GM12878 (cell line): Measurements from ENCODE around the gene AP1S1. TPM values are rescaled to one million over a fixed set of nuclear protein-coding genes. Genes with fewer than 3 reads are reported as not detected.
A peak's percentile ranks its signal among the peaks of the same experiment; 100 is the strongest.

ENCODE experiments used
- BHLHE40 ChIP-seq, 2 experiments: fragments of 450-650 bp in 1 of 2; IDR thresholded peaks; 2 replicates each; pipeline ENCODE4 v1.6.1; 2011 to 2017; ENCODE audit warnings: low read depth in 2 of 2, borderline replicate concordance in 1 of 2, improper control_type of control experiment in 1 of 2, low read length in 1 of 2, mild to moderate bottlenecking in 1 of 2
- CBFB ChIP-seq: IDR thresholded peaks from 2 replicates; pipeline ENCODE4 v1.6.1; 2016; ENCODE audit warnings: antibody characterized with exemption, low read depth
- CHD1 ChIP-seq: IDR thresholded peaks from 2 replicates; pipeline ENCODE4 v1.6.1; 2012; ENCODE audit warnings: low read depth, low read length, improper control_type of control experiment
- ESRRA ChIP-seq: IDR thresholded peaks from 2 replicates; pipeline ENCODE4 v1.6.1; 2012; ENCODE audit warnings: mild to moderate bottlenecking, low read length, improper control_type of control experiment
- IRF4 ChIP-seq: IDR thresholded peaks from 2 replicates; pipeline ENCODE4 v1.6.1; 2011; ENCODE audit warnings: low read depth, low read length
- MEF2A ChIP-seq: IDR thresholded peaks from 2 replicates; pipeline ENCODE4 v1.6.1; 2011; ENCODE audit warnings: low read depth, mild to moderate bottlenecking, low read length, moderate library complexity; ENCODE audit not compliant: insufficient read depth
- PAX8 ChIP-seq: fragments of 450-650 bp; IDR thresholded peaks from 2 replicates; pipeline ENCODE4 v1.6.1; 2017; ENCODE audit warnings: mild to moderate bottlenecking, moderate library complexity
- POLR2A ChIP-seq: IDR thresholded peaks from 2 replicates; pipeline ENCODE4 v1.6.1; 2011; ENCODE audit warnings: low read depth, mild to moderate bottlenecking, low read length
- POLR2AphosphoS2 ChIP-seq: IDR thresholded peaks from 2 replicates; pipeline ENCODE4 v1.6.1; 2011; ENCODE audit warnings: low read depth, mild to moderate bottlenecking, low read length, improper control_type of control experiment, moderate library complexity
- POLR2AphosphoS5 ChIP-seq: IDR thresholded peaks from 2 replicates; pipeline ENCODE4 v1.6.1; 2011; ENCODE audit warnings: mild to moderate bottlenecking, low read length, inconsistent platforms
- RAD51 ChIP-seq: fragments of 450-650 bp; IDR thresholded peaks from 2 replicates; pipeline ENCODE4 v1.6.1; 2016; ENCODE audit warnings: moderate library complexity, mild to moderate bottlenecking, inconsistent platforms
- RCOR1 ChIP-seq: conservative IDR thresholded peaks from 2 replicates; pipeline ENCODE4 v1.6.1; 2012; ENCODE audit warnings: low read depth, low read length, improper control_type of control experiment
- SMARCA5 ChIP-seq: fragments of 450-650 bp; IDR thresholded peaks from 2 replicates; pipeline ENCODE4 v1.6.1; 2017; ENCODE audit warnings: mild to moderate bottlenecking
- WRNIP1 ChIP-seq: IDR thresholded peaks from 2 replicates; pipeline ENCODE4 v1.6.1; 2011; ENCODE audit warnings: low read depth, low read length, improper control_type of control experiment, borderline replicate concordance
- ZZZ3 ChIP-seq: IDR thresholded peaks from 2 replicates; pipeline ENCODE4 v1.6.1; 2011; ENCODE audit warnings: low read depth; ENCODE audit not compliant: control insufficient read depth, insufficient read length
- polyA plus RNA-seq, 11 experiments: library from polyadenylated mRNA; depleted of rRNA in 4 of 11; unstranded in 6 of 11; stranded (reverse) in 5 of 11; fragments of >200 nt; fragmentation: Nextera tagmentation in 4 of 11; fragmentation: Illumina TruSeq in 1 of 11; extraction: Ambion mirVana in 4 of 11; extraction: Trizol in 1 of 11; gene quantifications; 1 replicate in 1 of 11; 2 replicates in 10 of 11; pipeline versions ENCODE4 v1.2.1 to v1.2.3, GENCODE V29; 2011 to 2016; ENCODE audit warnings: inconsistent platforms in 2 of 11, missing spikeins in 2 of 11, low read depth in 1 of 11
- total RNA-seq, 4 experiments: library from RNA; depleted of rRNA in 3 of 4; stranded (reverse); fragments of >200 nt in 3 of 4; fragmentation: Illumina TruSeq in 1 of 4; extraction: Trizol in 1 of 4; gene quantifications; 2 replicates each; pipeline versions ENCODE4 v1.2.1 to v1.2.3, GENCODE V29; 2013 to 2021
- TF ChIP-seq, protein P1 (sequence below): IDR thresholded peaks from 2 replicates; pipeline ENCODE4 v1.6.1; 2012; ENCODE audit warnings: improper control_type of control experiment, low read depth, low read length; ENCODE audit not compliant: insufficient replicate concordance
- TF ChIP-seq, protein P2 (sequence below): IDR thresholded peaks from 2 replicates; pipeline ENCODE4 v1.6.1; 2011; ENCODE audit warnings: borderline replicate concordance, low read depth, mild to moderate bottlenecking, moderate library complexity, mixed read lengths, low read length; ENCODE audit not compliant: insufficient read depth; ENCODE audit errors: extremely low read length
- TF ChIP-seq, protein P3 (sequence below): fragments of 450-650 bp; formaldehyde crosslinking; IDR thresholded peaks from 2 replicates; pipeline ENCODE4 v1.5.0; 2022; ENCODE audit warnings: mild to moderate bottlenecking, missing genetic modification characterization
- TF ChIP-seq, protein P4 (sequence below): IDR thresholded peaks from 2 replicates; pipeline ENCODE4 v1.6.1; 2012; ENCODE audit warnings: low read depth, low read length, improper control_type of control experiment

AP1S1 gene
- total and polyA plus RNA-seq, 10 of the 15 experiments (the other 5 are each of a cell fraction or from before 2014, with no cell fraction given): 2.5 to 121 (median 54.9) TPM

DNA sequence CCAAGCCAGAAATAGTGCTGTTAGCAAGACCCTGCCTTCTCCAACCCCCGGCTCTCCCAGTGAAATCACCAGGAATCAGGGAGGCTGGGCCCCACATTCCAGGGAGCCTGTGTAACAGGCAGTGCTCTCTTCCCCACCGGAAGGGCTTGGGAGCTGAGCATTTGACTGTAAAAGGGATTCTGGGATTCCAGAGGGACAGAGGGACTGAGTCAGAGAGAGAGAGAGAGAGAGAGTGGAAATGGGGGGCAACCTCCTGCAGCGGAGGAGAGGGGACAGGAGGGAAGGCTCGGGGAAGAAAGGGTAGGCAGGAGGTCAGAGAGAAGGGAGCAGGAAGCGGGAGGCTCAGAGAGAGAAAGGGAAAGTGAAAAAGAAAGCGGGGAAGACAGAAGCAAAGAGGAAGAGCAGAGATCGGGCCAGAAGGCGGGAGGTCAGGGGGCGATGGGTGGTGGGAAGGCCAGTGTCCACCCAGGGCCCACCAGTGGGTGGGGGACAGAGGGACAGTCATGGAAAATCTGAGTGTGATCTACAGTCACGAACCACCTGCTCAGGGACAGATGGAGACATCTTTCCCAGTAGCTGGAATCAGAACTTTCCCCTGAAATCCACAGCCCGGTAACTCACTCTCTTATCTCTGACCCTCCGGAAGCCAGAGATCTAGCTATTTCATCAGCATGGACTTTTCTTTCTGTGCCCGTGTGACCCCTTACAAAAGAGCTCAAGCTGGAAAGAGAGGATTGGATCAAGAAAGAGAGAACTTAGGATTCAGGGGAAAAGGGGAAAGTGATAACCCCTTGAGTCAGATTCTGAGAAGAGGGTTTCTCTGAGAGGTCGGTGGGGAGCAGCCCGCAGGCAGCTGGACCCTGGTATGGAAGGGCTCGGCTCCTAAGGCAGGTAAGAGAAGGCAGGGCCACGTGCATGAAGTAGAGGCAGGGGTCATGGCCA is 32.0 kb upstream of the AP1S1 start (continued):
- TF ChIP-seq, protein P1, sequence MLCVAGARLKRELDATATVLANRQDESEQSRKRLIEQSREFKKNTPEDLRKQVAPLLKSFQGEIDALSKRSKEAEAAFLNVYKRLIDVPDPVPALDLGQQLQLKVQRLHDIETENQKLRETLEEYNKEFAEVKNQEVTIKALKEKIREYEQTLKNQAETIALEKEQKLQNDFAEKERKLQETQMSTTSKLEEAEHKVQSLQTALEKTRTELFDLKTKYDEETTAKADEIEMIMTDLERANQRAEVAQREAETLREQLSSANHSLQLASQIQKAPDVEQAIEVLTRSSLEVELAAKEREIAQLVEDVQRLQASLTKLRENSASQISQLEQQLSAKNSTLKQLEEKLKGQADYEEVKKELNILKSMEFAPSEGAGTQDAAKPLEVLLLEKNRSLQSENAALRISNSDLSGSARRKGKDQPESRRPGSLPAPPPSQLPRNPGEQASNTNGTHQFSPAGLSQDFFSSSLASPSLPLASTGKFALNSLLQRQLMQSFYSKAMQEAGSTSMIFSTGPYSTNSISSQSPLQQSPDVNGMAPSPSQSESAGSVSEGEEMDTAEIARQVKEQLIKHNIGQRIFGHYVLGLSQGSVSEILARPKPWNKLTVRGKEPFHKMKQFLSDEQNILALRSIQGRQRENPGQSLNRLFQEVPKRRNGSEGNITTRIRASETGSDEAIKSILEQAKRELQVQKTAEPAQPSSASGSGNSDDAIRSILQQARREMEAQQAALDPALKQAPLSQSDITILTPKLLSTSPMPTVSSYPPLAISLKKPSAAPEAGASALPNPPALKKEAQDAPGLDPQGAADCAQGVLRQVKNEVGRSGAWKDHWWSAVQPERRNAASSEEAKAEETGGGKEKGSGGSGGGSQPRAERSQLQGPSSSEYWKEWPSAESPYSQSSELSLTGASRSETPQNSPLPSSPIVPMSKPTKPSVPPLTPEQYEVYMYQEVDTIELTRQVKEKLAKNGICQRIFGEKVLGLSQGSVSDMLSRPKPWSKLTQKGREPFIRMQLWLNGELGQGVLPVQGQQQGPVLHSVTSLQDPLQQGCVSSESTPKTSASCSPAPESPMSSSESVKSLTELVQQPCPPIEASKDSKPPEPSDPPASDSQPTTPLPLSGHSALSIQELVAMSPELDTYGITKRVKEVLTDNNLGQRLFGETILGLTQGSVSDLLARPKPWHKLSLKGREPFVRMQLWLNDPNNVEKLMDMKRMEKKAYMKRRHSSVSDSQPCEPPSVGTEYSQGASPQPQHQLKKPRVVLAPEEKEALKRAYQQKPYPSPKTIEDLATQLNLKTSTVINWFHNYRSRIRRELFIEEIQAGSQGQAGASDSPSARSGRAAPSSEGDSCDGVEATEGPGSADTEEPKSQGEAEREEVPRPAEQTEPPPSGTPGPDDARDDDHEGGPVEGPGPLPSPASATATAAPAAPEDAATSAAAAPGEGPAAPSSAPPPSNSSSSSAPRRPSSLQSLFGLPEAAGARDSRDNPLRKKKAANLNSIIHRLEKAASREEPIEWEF: no peak
- TF ChIP-seq RAD51 (no peak), PAX8 (no peak), CBFB (no peak), CHD1 (no peak), BHLHE40 (IDR thresholded peaks at IDR 0.05; ENCODE audit: borderline replicate concordance in 1 of 2, low read depth in 2 of 2, low read length in 1 of 2) (no peak), ZZZ3 (no peak), IRF4 (0 out of 2 replicates have a peak, but pooled peaks have one; percentile 8), POLR2AphosphoS5 (0 out of 2 replicates have a peak, but pooled peaks have one; percentile 33), ESRRA (no peak), SMARCA5 (no peak), RCOR1 (no peak), POLR2AphosphoS2 (no peak), POLR2A (peak; percentile 21; the same call in 1 of the 2 replicates), MEF2A (no peak), WRNIP1 (no peak)
- TF ChIP-seq, protein P2, sequence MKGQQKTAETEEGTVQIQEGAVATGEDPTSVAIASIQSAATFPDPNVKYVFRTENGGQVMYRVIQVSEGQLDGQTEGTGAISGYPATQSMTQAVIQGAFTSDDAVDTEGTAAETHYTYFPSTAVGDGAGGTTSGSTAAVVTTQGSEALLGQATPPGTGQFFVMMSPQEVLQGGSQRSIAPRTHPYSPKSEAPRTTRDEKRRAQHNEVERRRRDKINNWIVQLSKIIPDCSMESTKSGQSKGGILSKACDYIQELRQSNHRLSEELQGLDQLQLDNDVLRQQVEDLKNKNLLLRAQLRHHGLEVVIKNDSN: no peak
- TF ChIP-seq, protein P3, sequence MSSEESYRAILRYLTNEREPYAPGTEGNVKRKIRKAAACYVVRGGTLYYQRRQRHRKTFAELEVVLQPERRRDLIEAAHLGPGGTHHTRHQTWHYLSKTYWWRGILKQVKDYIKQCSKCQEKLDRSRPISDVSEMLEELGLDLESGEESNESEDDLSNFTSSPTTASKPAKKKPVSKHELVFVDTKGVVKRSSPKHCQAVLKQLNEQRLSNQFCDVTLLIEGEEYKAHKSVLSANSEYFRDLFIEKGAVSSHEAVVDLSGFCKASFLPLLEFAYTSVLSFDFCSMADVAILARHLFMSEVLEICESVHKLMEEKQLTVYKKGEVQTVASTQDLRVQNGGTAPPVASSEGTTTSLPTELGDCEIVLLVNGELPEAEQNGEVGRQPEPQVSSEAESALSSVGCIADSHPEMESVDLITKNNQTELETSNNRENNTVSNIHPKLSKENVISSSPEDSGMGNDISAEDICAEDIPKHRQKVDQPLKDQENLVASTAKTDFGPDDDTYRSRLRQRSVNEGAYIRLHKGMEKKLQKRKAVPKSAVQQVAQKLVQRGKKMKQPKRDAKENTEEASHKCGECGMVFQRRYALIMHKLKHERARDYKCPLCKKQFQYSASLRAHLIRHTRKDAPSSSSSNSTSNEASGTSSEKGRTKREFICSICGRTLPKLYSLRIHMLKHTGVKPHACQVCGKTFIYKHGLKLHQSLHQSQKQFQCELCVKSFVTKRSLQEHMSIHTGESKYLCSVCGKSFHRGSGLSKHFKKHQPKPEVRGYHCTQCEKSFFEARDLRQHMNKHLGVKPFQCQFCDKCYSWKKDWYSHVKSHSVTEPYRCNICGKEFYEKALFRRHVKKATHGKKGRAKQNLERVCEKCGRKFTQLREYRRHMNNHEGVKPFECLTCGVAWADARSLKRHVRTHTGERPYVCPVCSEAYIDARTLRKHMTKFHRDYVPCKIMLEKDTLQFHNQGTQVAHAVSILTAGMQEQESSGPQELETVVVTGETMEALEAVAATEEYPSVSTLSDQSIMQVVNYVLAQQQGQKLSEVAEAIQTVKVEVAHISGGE (CRISPR knock-in tag): no peak
- TF ChIP-seq, protein P4, sequence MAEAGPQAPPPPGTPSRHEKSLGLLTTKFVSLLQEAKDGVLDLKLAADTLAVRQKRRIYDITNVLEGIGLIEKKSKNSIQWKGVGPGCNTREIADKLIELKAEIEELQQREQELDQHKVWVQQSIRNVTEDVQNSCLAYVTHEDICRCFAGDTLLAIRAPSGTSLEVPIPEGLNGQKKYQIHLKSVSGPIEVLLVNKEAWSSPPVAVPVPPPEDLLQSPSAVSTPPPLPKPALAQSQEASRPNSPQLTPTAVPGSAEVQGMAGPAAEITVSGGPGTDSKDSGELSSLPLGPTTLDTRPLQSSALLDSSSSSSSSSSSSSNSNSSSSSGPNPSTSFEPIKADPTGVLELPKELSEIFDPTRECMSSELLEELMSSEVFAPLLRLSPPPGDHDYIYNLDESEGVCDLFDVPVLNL: no peak
